ENCODE results near the gene UNK.

GRCh38 chr17:75873587-75874322, 89.1 kb downstream of the UNK start:
- TF ChIP-seq, protein P1, sequence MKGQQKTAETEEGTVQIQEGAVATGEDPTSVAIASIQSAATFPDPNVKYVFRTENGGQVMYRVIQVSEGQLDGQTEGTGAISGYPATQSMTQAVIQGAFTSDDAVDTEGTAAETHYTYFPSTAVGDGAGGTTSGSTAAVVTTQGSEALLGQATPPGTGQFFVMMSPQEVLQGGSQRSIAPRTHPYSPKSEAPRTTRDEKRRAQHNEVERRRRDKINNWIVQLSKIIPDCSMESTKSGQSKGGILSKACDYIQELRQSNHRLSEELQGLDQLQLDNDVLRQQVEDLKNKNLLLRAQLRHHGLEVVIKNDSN (IDR thresholded peaks at IDR 0.05) = no peak
- TF ChIP-seq, protein P2, sequence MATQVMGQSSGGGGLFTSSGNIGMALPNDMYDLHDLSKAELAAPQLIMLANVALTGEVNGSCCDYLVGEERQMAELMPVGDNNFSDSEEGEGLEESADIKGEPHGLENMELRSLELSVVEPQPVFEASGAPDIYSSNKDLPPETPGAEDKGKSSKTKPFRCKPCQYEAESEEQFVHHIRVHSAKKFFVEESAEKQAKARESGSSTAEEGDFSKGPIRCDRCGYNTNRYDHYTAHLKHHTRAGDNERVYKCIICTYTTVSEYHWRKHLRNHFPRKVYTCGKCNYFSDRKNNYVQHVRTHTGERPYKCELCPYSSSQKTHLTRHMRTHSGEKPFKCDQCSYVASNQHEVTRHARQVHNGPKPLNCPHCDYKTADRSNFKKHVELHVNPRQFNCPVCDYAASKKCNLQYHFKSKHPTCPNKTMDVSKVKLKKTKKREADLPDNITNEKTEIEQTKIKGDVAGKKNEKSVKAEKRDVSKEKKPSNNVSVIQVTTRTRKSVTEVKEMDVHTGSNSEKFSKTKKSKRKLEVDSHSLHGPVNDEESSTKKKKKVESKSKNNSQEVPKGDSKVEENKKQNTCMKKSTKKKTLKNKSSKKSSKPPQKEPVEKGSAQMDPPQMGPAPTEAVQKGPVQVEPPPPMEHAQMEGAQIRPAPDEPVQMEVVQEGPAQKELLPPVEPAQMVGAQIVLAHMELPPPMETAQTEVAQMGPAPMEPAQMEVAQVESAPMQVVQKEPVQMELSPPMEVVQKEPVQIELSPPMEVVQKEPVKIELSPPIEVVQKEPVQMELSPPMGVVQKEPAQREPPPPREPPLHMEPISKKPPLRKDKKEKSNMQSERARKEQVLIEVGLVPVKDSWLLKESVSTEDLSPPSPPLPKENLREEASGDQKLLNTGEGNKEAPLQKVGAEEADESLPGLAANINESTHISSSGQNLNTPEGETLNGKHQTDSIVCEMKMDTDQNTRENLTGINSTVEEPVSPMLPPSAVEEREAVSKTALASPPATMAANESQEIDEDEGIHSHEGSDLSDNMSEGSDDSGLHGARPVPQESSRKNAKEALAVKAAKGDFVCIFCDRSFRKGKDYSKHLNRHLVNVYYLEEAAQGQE (IDR thresholded peaks at IDR 0.05; ENCODE audit: low read depth) = no peak
- no peak for TF ChIP-seq CEBPB (IDR thresholded peaks at IDR 0.05)
- no peak for TF ChIP-seq RAD21 (IDR thresholded peaks at IDR 0.05; ENCODE audit: low read depth)
